DND-41 (cell line): ENCODE measurements around the gene DENND4B.
A peak's percentile ranks its signal among the peaks of the same experiment; 100 is the strongest.

Source experiments
- ATAC-seq: fragments of 200-7000 bp; cut with Tn5 transposase; 3 replicates; pipeline ENCODE4 v1.9.1; 2021; ENCODE audit warnings: low read depth; ENCODE audit not compliant: insufficient read depth
- DNase-seq: peaks from one replicate; pipeline ENCODE4 v3.0.0-alpha.2; 2020
- H2AFZ ChIP-seq: 2 replicates; pipeline ENCODE4 v1.6.0; 2012; ENCODE audit warnings: low read depth, low read length
- H3K27ac ChIP-seq: 2 replicates; pipeline ENCODE4 v1.5.1; 2012; ENCODE audit warnings: low read length, inconsistent platforms
- H3K27me3 ChIP-seq: fragments of 200-600 bp; sonication (generic); 2 replicates; pipeline ENCODE4 v1.6.0; 2012; ENCODE audit warnings: low read length, mild to moderate bottlenecking, inconsistent platforms; ENCODE audit not compliant: insufficient read depth, poor library complexity
- H3K36me3 ChIP-seq: 2 replicates; pipeline ENCODE4 v1.5.1; 2012; ENCODE audit warnings: low read length, inconsistent platforms; ENCODE audit not compliant: insufficient read depth
- H3K4me1 ChIP-seq: 2 replicates; pipeline ENCODE4 v1.5.1; 2012; ENCODE audit warnings: mild to moderate bottlenecking, low read length; ENCODE audit not compliant: insufficient read depth
- H3K4me2 ChIP-seq: 2 replicates; pipeline ENCODE4 v1.6.0; 2012; ENCODE audit warnings: mild to moderate bottlenecking, moderate library complexity, low read length, inconsistent platforms; ENCODE audit not compliant: insufficient read depth
- H3K4me3 ChIP-seq, 2 experiments: fragments of 200-600 bp in 1 of 2; shearing (Covaris generic) in 1 of 2; 2 replicates each; pipeline ENCODE4 v1.5.1; 2012 to 2016; ENCODE audit warnings: inconsistent platforms in 2 of 2, low read length in 2 of 2, mild to moderate bottlenecking in 2 of 2, low read depth in 1 of 2, moderate library complexity in 1 of 2
- H3K79me2 ChIP-seq: 2 replicates; pipeline ENCODE4 v1.6.0; 2012; ENCODE audit warnings: low read length, inconsistent platforms; ENCODE audit not compliant: insufficient read depth
- H3K9ac ChIP-seq: 2 replicates; pipeline ENCODE4 v1.6.0; 2012; ENCODE audit warnings: low read depth, mild to moderate bottlenecking, inconsistent platforms, low read length, moderate library complexity
- H3K9me3 ChIP-seq: 2 replicates; pipeline ENCODE4 v1.5.1; 2012; ENCODE audit warnings: low read length, moderate library complexity, mild to moderate bottlenecking, inconsistent platforms; ENCODE audit not compliant: insufficient read depth, severe bottlenecking
- H4K20me1 ChIP-seq: 2 replicates; pipeline ENCODE4 v1.6.0; 2012; ENCODE audit warnings: low read length; ENCODE audit not compliant: insufficient read depth
- CTCF ChIP-seq: IDR thresholded peaks from 2 replicates; pipeline ENCODE4 v1.5.1; 2012; ENCODE audit warnings: borderline replicate concordance, low read length, moderate library complexity, mild to moderate bottlenecking; ENCODE audit not compliant: poor library complexity, severe bottlenecking; ENCODE audit errors: extremely low read depth
- EZH2 ChIP-seq: IDR thresholded peaks from 3 replicates; pipeline ENCODE4 v1.6.1; 2012; ENCODE audit warnings: borderline replicate concordance, low read depth, mild to moderate bottlenecking, moderate library complexity, low read length, inconsistent platforms; ENCODE audit not compliant: severe bottlenecking

The DENND4B gene

DNA sequence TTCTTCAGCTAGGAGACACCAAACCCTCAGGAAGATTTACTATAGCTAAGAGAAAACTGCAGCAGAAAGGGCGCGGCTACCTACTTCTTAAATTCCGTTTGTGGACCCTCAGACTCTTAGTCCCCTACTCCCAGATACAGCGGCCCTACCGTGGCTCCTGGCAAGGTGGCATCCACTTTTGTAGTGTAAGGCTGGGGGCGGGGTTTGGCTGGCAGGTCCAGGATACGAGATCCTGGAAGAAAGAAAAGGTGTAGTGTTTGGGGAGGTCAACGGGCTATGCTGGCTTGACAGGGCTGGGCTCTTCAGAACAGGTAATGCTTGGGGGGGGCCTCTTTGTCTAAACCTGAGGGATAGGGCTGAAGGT lies 21.5 kb upstream of the DENND4B start:
- Histone ChIP-seq H3K36me3 (no peaks in the 10 kb centered on the region; the same call in 1 of the 2 replicates), H3K9ac (peak overlapping the region; percentile 69), H3K9me3 (no peaks in the 10 kb centered on the region), H2AFZ (peak overlapping the region; percentile 85), H3K4me2 (peak overlapping the region; percentile 93), H3K27ac (peak overlapping the region; percentile 92), H3K4me3 (peak overlapping the region; percentile 65 to 81), H3K79me2 (peaks cover 50% of the 10 kb centered on the region), H3K27me3 (no peaks in the 10 kb centered on the region), H4K20me1 (no peaks in the 10 kb centered on the region), H3K4me1 (peaks cover 64% of the 10 kb centered on the region)
- no peak for DNase-seq
- no peak for TF ChIP-seq CTCF
- no peak for TF ChIP-seq EZH2
- ATAC-seq = no peak

- ATAC-seq = peak; percentile 88
- H3K9me3 ChIP-seq = no peaks in the 10 kb centered on the region
- peaks cover 56% of the 10 kb centered on the region for H3K79me2 ChIP-seq
- no peaks in the 10 kb centered on the region; the same call in 1 of the 2 replicates for H3K36me3 ChIP-seq
- peak; percentile 95 for DNase-seq
- peak within 1 kb of the TSS; percentile 69 for H3K9ac ChIP-seq
- H3K4me1 ChIP-seq = peaks cover 65% of the 10 kb centered on the region
- H3K4me3 ChIP-seq = peak within 1 kb of the TSS; percentile 65 to 81
- H3K27ac ChIP-seq = peak within 1 kb of the TSS; percentile 92
- H4K20me1 ChIP-seq = no peaks in the 10 kb centered on the region
- TF ChIP-seq EZH2 (no peak), CTCF (peak; percentile 72)
- H3K4me2 ChIP-seq = peak within 1 kb of the TSS; percentile 93
- no peaks in the 10 kb centered on the region for H3K27me3 ChIP-seq
- H2AFZ ChIP-seq = peak within 1 kb of the TSS; percentile 85
Observed at GRCh38 chr1:153967107-153967999, 20.8 kb upstream of the DENND4B start, which contains the start of gene CREB3L4. Gene CREB3L4, plus strand, starts transcription at chr1:153967902. Its CDS starts 624 bp downstream, at chr1:153968526.

DNA sequence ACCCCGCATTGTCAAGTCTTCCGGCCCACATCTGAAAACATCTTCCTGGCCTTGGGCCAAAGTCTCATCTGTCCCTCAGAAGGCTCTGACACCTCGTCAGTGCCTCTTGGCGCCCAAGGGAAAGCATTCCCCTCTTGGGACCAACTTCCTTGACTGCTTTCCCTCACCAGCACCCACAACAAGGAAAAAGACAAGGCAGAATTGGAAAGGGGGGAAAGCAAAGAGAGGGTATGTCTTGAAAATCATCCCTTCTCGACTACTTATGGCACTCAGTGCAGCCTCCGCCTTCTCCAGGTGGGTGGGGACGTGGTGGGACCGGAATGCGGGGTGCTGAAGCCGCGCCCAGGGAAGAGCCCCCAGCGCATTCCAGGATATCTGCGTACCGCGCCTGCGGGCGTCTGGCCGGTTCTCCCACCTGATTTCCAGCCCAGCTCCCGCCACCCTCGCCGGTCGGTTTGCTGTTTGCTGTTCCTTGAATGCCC lies 17.4 kb upstream of the DENND4B start:
- peaks cover 71% of the 10 kb centered on the region for H3K4me1 ChIP-seq
- peaks cover 74% of the 10 kb centered on the region for H3K79me2 ChIP-seq
- H3K27me3 ChIP-seq = no peaks in the 10 kb centered on the region
- ATAC-seq (no peak), DNase-seq (no peak)
- H3K27ac ChIP-seq = peak overlapping the region; percentile 80
- peak overlapping the region; percentile 91 for H3K4me2 ChIP-seq
- peak overlapping the region; percentile 80 to 89; a peak in 3 of 4 replicates for H3K4me3 ChIP-seq
- peak overlapping the region; percentile 87 for H3K9ac ChIP-seq
- peak overlapping the region; percentile 84 for H2AFZ ChIP-seq
- peaks cover 24% of the 10 kb centered on the region for H3K36me3 ChIP-seq
- H4K20me1 ChIP-seq = no peaks in the 10 kb centered on the region; the same call in 1 of the 2 replicates
- TF ChIP-seq EZH2 = no peak
- TF ChIP-seq CTCF = no peak
- no peaks in the 10 kb centered on the region for H3K9me3 ChIP-seq
